OCI-M2 (cell line): ENCODE results near the gene OTUB2.
"Not testable (repeated sequence)": the region's sequence is repeated elsewhere in the genome, so short reads cannot be mapped to it uniquely, and the experiment has no call there.

Experiments
- DNase-seq: peaks from one replicate; lab custom pipeline; 2025; ENCODE audit not compliant: unreplicated experiment; lab: John Stamatoyannopoulos, UW

OTUB2 gene

DNA sequence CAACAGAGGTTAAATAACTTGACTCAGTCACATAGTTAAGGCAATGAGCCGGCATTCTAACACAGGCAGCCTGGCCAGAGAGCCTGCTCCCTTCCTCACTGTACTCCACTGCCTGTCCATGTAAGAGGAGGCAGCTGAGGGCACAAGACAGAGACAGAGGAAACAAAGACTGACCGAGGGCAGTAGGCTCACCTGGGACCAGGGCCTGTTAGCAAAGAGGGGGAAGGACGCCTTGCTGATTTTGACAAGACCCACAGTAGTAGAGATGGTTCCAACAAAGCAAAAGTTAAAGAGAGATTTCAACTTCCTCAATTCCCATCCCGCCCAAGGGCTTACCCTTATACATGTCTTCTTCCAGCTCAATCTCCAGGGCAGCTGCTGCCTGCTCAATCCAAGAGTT, 26.5 kb downstream of the OTUB2 start:
- no peak for DNase-seq

DNA sequence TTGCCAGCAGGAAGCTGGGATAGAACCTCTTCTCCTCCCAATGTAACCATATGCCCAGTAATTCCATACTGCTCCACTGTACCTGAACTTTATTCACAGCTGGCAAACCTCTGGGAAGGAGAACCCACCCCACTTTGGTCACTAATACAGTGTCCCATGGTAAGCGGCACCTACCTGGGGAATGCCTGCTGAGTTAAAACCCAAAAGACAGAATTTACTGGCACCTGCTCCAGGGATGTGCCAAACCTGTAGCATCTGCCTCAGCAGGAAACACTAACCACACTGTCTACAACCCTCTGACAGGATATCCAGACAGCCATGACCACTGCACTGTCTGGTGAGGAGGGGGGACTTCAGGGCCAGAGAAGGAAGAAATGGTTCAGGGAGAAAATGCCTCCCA, 28.3 kb downstream of the OTUB2 start:
- DNase-seq = no peak

- no peak for DNase-seq
These were observed 28.8 kb downstream of the OTUB2 start for GRCh38 chr14:94054936-94055335.

- no peak for DNase-seq
These were observed 30.6 kb downstream of the OTUB2 start for GRCh38 chr14:94056579-94057308.

- no peak for DNase-seq
These were observed 32.1 kb downstream of the OTUB2 start for GRCh38 chr14:94058128-94058673.

- no peak for DNase-seq
These were observed 32.6 kb downstream of the OTUB2 start for GRCh38 chr14:94058674-94059138.

DNA sequence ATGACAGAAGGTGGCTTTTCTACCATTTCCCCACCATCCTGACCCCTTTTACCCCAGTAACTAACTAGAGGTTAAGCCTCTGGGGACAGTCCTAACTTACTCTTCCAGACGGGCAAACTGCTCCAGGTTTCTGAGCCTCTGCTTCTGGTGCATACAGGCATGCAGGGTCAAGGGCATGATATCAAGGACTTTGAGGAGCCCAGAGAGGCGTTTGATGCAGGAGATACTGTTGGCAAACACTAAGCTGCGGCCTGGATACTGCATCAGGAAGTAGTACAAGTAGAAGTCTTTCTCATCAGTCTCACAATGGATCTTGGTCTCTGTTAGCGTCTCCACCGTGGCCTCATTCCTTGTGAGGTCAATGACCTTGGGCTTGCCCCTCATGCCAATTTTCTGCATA, 33.9 kb downstream of the OTUB2 start:
- DNase-seq = no peak

GRCh38 chr14:94062344-94062940, 36.3 kb downstream of the OTUB2 start:
- no peak for DNase-seq

GRCh38 chr14:94066089-94066676, 40.0 kb downstream of the OTUB2 start:
- DNase-seq = no peak

GRCh38 chr14:94072076-94072475, 45.9 kb downstream of the OTUB2 start:
- DNase-seq = not testable (repeated sequence)

GRCh38 chr14:94074534-94074933, 48.4 kb downstream of the OTUB2 start:
- DNase-seq = no peak

- DNase-seq = no peak
These were observed 48.9 kb downstream of the OTUB2 start for GRCh38 chr14:94075008-94075407.

- no peak for DNase-seq
These were observed 51.1 kb downstream of the OTUB2 start for GRCh38 chr14:94077111-94077821.

DNA sequence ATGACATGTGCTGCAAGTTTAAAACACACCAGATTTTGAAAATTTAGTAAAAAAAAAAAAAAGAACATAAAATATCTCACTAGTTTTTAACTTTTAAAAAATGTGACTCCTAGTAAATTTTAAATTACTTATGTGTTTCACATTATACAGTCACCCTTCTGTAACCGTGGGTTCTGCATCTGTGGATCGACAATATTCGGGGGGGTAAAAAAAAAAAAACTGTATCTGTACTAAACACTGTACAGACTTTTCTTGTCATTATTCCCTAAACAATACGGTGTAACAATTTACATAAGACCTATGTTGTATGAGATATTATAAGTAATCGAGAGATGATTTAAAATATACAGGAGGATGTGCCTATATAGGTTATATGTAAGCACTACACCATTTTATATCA, 51.7 kb downstream of the OTUB2 start:
- DNase-seq = no peak

DNA sequence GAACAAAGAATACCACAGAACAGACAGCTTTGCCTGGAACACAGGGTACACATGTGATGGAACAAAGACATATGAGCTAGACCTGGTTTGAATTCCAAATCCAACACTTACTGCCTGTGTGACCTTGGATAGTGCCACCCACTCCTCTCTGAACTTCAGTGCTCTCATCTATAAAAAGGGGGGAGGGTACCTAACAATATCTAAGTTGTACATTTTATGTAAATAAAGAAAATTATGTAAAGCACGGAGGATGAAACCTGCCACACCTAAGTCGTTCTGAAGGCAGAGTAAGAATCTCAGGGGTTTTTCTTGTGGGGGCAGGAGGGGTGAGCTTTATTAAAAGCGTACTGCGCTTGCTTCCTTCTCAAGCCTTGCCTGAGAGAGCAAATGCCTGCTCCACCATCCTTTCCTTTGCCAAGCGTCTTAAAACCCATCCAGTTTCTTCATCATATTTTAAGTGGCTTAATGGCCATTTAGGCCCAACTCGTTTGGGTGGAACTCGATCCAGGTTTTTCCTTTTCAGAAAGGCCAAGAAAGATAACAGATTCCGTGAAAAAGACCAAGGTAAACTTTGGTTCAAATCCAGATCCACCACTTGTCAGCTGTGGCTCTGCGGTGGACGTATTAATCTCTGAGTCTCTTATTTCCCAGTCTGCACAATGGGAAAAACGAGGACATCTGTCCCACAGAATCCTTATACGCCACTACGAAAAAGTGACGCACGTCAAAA, 53.9 kb downstream of the OTUB2 start:
- DNase-seq = no peak

DNA sequence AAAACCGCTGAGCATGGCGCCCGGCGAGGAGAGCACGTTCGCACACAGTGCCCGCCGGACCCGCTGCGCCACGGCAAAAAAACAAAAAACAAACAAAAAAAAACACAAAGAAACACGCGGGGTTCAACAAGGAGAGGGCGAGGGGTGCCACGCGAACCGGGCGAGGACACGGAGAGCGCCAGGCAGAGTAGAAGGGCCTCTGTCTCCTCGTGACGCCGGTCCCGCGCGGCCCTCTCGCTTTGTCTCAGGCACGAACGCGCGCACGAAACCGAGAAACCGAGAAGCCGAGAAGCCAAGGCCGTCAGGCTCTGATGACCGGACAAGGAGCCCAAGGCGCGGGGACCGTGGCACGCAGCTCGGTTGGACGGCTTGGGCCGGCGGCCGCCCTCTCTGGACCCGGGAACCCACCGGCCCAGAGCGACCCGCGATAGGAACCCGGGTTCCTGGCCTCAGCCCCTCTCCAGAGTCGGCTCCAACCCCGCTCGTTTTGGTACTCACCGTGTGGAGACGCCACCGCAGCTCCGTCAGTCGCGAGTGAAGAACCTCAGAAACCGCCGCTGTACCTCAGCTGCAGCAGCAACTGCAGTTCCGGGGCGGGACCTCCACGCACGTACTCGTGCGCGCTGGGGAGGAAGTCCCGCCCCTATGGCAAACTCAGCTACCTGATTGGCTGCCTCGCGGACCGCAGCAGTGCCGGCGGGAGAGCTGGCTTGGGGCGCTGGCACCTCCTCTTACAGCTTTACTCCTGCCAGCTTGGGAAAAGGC, 54.7 kb downstream of the OTUB2 start, which contains the start of the genes DDX24 and IFI27L1:
DDX24 (minus strand) TSS at position 582 of the 765 bp plus-strand sequence. CDS start 1,460 bp downstream, outside the sequence.
IFI27L1 (plus strand) TSS at position 690 of the 765 bp plus-strand sequence. CDS start 15,628 bp downstream, outside the sequence.
- DNase-seq = peak; percentile 77

DNA sequence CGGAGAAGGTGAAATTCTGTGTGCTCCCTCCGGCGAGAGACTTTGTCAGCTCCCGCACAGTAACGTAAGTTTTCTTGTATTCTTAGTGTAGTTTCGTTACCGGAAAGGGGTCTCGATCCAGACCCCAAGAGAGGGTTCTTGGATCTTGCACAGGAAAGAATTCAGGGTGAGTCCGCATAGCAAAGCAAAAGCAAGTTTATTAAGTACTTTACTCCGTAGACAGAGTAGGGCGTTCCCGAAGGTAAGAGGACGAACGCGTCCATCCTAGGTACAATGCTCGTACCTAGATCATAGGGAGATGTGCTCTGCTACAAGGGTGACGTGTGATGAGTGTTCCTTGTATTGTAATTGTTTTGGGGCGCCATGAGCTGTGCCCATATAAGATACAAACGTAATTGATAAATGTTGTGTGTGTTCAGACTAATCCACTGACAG, 55.3 kb downstream of the OTUB2 start:
- DNase-seq = no peak

DNA sequence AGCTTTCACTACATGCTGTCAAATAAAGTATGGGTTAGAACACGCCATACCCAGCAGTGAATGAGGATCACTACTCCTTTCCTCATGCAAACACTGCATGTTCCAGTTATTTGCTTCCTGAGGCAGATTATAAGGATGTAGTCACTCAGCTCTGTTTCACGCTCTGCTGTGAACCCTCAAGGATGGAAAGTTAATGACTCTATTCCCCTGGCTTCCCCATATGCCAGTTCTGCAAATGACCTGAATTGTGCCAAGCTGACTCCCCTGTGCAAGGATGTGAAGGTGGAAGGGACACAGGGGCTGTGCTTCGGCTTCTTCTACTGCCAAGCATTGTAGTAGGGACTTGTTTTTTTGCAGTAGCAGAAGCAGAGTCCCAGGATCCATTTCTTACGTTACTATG, 61.8 kb downstream of the OTUB2 start:
- no peak for DNase-seq

DNA sequence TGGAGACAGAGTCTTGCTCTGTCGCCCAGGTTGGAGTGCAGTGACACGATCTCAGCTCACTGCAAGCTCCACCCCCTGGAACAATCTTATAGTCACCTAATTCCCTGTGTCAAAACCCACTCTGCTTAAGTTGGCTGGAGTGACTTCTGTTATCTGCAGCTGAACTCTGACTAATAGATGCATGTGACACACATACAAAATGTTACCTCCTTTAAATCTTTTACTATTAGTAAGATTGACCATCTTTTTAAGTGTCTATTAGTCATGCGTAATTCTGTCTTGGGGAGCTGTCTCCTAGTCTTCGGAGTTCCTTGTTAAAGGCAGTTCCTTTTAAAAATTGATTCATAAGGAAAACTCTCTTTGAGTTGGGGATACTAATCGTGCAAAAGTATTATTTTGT, 62.4 kb downstream of the OTUB2 start:
- DNase-seq = no peak

- no peak for DNase-seq
These were observed 63.3 kb downstream of the OTUB2 start for GRCh38 chr14:94089479-94089878.
